ENCODE results near the gene NFU1. TPM values are rescaled to one million over a fixed set of nuclear protein-coding genes. Genes with fewer than 3 reads are reported as not detected.

The NFU1 gene
- total RNA-seq, 2 donors from 2014 or later = 37.0 to 37.9 TPM

DNA sequence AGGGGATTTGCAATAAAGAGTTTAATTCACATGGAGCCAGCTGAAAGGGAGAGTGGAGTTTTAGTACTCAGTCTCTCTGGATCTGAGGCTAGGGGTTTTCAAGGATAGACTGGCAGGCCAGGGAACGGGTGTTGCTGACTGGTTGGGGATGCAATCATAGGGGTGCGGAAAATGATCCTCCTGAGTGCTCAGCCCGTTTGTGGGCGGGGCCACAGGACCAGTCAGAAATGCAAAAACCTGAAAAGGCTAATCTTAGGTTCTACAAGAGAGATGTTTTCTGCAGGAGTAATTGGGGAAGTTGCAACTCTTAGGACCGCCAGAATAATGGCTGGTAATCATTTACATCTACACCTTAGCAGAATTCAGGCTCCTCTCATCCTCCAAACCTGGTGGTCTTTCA, 2.5 kb downstream of the NFU1 start:
- WGBS, 2 experiments (ENCODE audit: insufficient coverage in 1 of 2, insufficient read length in 1 of 2) = 87 to 92% methylated on average over 3 to 5 of the region's 5 CpGs
- H3K4me3 Mint-ChIP-seq = no peak overlapping the region
- peaks cover 6% of the 10 kb centered on the region for H3K9me3 Mint-ChIP-seq
- Histone ChIP-seq H3K4me1 (ENCODE audit: control insufficient read depth, insufficient read depth, low read length) (peaks cover 5% of the 10 kb centered on the region), H3K27ac (ENCODE audit: low read depth, low read length) (no peak overlapping the region), H3K9ac (ENCODE audit: extremely low read depth, low read length, poor library complexity, severe bottlenecking) (no peak overlapping the region), H3K4me3 (ENCODE audit: low read length) (no peak overlapping the region), H3K9me3 (ENCODE audit: control insufficient read depth, low read length) (no peaks in the 10 kb centered on the region), H3K36me3 (ENCODE audit: control insufficient read depth, insufficient read depth, low read length) (peaks cover 36% of the 10 kb centered on the region), H3K27me3 (ENCODE audit: control insufficient read depth, insufficient read depth, low read length, poor library complexity, severe bottlenecking) (no peaks in the 10 kb centered on the region)
- TF ChIP-seq, protein P1, sequence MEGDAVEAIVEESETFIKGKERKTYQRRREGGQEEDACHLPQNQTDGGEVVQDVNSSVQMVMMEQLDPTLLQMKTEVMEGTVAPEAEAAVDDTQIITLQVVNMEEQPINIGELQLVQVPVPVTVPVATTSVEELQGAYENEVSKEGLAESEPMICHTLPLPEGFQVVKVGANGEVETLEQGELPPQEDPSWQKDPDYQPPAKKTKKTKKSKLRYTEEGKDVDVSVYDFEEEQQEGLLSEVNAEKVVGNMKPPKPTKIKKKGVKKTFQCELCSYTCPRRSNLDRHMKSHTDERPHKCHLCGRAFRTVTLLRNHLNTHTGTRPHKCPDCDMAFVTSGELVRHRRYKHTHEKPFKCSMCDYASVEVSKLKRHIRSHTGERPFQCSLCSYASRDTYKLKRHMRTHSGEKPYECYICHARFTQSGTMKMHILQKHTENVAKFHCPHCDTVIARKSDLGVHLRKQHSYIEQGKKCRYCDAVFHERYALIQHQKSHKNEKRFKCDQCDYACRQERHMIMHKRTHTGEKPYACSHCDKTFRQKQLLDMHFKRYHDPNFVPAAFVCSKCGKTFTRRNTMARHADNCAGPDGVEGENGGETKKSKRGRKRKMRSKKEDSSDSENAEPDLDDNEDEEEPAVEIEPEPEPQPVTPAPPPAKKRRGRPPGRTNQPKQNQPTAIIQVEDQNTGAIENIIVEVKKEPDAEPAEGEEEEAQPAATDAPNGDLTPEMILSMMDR (conservative IDR thresholded peaks at IDR 0.05) = no peak
- H3K36me3 Mint-ChIP-seq (ENCODE audit: low read depth) = peaks cover 26% of the 10 kb centered on the region
- peaks cover 26% of the 10 kb centered on the region for H3K4me1 Mint-ChIP-seq
- no peak for DNase-seq
- H3K27me3 Mint-ChIP-seq (ENCODE audit: insufficient read depth) = peaks cover 4% of the 10 kb centered on the region
- no peak overlapping the region for H3K27ac Mint-ChIP-seq

DNA sequence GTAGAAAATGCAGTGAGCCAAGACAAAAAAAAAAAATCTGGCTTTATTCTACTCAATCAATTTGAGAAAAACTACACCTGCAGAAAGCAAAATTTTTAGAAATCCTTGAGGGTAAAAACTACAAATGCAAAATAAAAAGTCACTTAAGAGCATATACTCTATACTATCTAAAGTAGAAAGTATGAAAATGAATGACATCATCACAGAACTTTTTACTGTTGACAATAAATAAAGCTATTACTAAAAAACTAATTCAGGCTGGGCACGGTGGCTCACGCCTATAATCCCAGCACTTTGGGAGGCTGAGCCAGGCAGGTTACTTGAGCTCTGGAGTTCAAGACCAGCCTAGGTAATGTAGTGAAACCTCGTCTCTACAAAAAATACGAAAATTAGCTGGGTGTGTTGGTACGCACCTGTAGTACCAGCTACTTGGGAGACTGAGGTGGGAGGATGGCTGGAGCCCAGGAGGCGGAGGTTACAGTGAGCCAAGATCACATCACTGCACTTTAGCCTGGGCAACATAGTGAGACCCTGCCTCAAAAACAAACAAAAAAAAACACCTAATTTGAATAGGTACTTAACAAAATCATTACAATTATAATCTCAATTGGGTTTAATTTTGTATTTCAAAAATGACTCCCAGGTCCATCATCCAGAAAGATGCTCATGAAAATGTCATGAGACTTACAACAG, 7.6 kb downstream of the NFU1 start:
- H3K9me3 Mint-ChIP-seq = no peaks in the 10 kb centered on the region
- Histone ChIP-seq H3K9me3 (ENCODE audit: control insufficient read depth, low read length) (no peaks in the 10 kb centered on the region), H3K36me3 (ENCODE audit: control insufficient read depth, insufficient read depth, low read length) (peaks cover 45% of the 10 kb centered on the region), H3K9ac (ENCODE audit: extremely low read depth, low read length, poor library complexity, severe bottlenecking) (no peak overlapping the region), H3K27ac (ENCODE audit: low read depth, low read length) (no peak overlapping the region), H3K27me3 (ENCODE audit: control insufficient read depth, insufficient read depth, low read length, poor library complexity, severe bottlenecking) (no peaks in the 10 kb centered on the region), H3K4me3 (ENCODE audit: low read length) (no peak overlapping the region), H3K4me1 (ENCODE audit: control insufficient read depth, insufficient read depth, low read length) (no peaks in the 10 kb centered on the region)
- H3K36me3 Mint-ChIP-seq (ENCODE audit: low read depth) = peaks cover 32% of the 10 kb centered on the region
- 96 to 100% methylated on average over 5 to 6 of the region's 6 CpGs for WGBS, 2 experiments (ENCODE audit: insufficient coverage in 1 of 2, insufficient read length in 1 of 2)
- peaks cover 2% of the 10 kb centered on the region for H3K27me3 Mint-ChIP-seq (ENCODE audit: insufficient read depth)
- no peak overlapping the region for H3K4me3 Mint-ChIP-seq
- no peak overlapping the region for H3K27ac Mint-ChIP-seq
- DNase-seq = no peak
- TF ChIP-seq, protein P1 (conservative IDR thresholded peaks at IDR 0.05) = no peak
- peaks cover 2% of the 10 kb centered on the region for H3K4me1 Mint-ChIP-seq

DNA sequence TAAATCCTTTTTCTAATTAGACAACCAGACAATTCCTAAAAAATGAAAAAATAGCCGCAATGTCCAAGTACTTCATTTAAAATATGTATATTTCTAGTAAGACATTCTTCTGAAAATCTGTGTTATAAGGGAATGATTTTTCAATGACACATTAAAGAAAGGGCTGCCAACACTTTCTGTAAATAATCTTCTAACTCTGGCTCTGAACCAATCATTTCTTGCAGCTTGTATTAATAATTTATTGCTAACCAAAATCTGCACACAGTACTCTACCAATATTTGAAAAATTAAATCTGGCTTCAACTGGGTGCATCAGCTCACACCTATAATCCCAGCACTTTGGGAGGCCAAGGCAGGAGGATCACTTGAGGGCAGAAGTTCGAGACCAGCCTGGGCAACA, 8.3 kb downstream of the NFU1 start:
- Mint-ChIP-seq H3K27me3 (ENCODE audit: insufficient read depth) (peaks cover 1% of the 10 kb centered on the region), H3K4me3 (no peak overlapping the region), H3K9me3 (no peaks in the 10 kb centered on the region), H3K4me1 (no peaks in the 10 kb centered on the region), H3K27ac (no peak overlapping the region), H3K36me3 (ENCODE audit: low read depth) (peaks cover 32% of the 10 kb centered on the region)
- DNase-seq = no peak
- H3K36me3 ChIP-seq (ENCODE audit: control insufficient read depth, insufficient read depth, low read length) = peaks cover 45% of the 10 kb centered on the region
- H3K9me3 ChIP-seq (ENCODE audit: control insufficient read depth, low read length) = no peaks in the 10 kb centered on the region
- 94 to 100% methylated on average over 1 of the region's 2 CpGs for WGBS, 2 experiments (ENCODE audit: insufficient coverage in 1 of 2, insufficient read length in 1 of 2)
- no peak overlapping the region for H3K4me3 ChIP-seq (ENCODE audit: low read length)
- H3K4me1 ChIP-seq (ENCODE audit: control insufficient read depth, insufficient read depth, low read length) = no peaks in the 10 kb centered on the region
- TF ChIP-seq, protein P1 (conservative IDR thresholded peaks at IDR 0.05) = no peak
- no peak overlapping the region for H3K27ac ChIP-seq (ENCODE audit: low read depth, low read length)
- H3K9ac ChIP-seq (ENCODE audit: extremely low read depth, low read length, poor library complexity, severe bottlenecking) = no peak overlapping the region
- H3K27me3 ChIP-seq (ENCODE audit: control insufficient read depth, insufficient read depth, low read length, poor library complexity, severe bottlenecking) = no peaks in the 10 kb centered on the region

All from endodermal cell (in vitro differentiated cells).